Smooth muscle cell (in vitro differentiated cells): ENCODE data around the gene CAMK2G. TPM values are rescaled to one million over a fixed set of nuclear protein-coding genes. Genes with fewer than 3 reads are reported as not detected.

Source experiments
- DNase-seq: peaks from one replicate; lab custom pipeline; 2025; ENCODE audit not compliant: unreplicated experiment; lab: John Stamatoyannopoulos, UW
- H2AFZ ChIP-seq: fragments of 200-600 bp; sonication (generic); 2 replicates; pipeline ENCODE4 v1.6.0; 2016; ENCODE audit warnings: antibody characterized with exemption, low read depth, mild to moderate bottlenecking
- H3F3A ChIP-seq: fragments of 200-600 bp; sonication (generic); 2 replicates; pipeline ENCODE4 v1.6.0; 2017; ENCODE audit warnings: antibody characterized with exemption, low read depth
- H3K27ac ChIP-seq: fragments of 200-600 bp; sonication (generic); 2 replicates; pipeline ENCODE4 v1.5.1; 2016; ENCODE audit warnings: low read depth, mild to moderate bottlenecking
- H3K27me3 ChIP-seq: fragments of 200-600 bp; sonication (generic); 2 replicates; pipeline ENCODE4 v1.6.1; 2016; ENCODE audit warnings: low read depth, mild to moderate bottlenecking
- H3K36me3 ChIP-seq: fragments of 200-600 bp; sonication (generic); 2 replicates; pipeline ENCODE4 v1.5.1; 2016; ENCODE audit warnings: low read depth
- H3K4me1 ChIP-seq: fragments of 200-600 bp; sonication (generic); 2 replicates; pipeline ENCODE4 v1.5.1; 2016; ENCODE audit warnings: low read depth
- H3K4me2 ChIP-seq: fragments of 200-600 bp; sonication (generic); 2 replicates; pipeline ENCODE4 v1.6.0; 2016; ENCODE audit warnings: mild to moderate bottlenecking
- H3K4me3 ChIP-seq: fragments of 200-600 bp; sonication (generic); 2 replicates; pipeline ENCODE4 v1.5.1; 2016; ENCODE audit warnings: mild to moderate bottlenecking
- H3K79me2 ChIP-seq: fragments of 200-600 bp; sonication (generic); 2 replicates; pipeline ENCODE4 v1.6.0; 2016; ENCODE audit warnings: low read depth, mild to moderate bottlenecking
- H3K9ac ChIP-seq: fragments of 200-600 bp; sonication (generic); 2 replicates; pipeline ENCODE4 v1.6.0; 2016; ENCODE audit warnings: low read depth
- H3K9me3 ChIP-seq: fragments of 200-600 bp; sonication (generic); replicated peaks from 2 replicates; pipeline ENCODE4 v1.5.1; 2016; ENCODE audit warnings: low read depth
- H4K20me1 ChIP-seq: fragments of 200-600 bp; sonication (generic); 2 replicates; pipeline ENCODE4 v1.6.0; 2016; ENCODE audit warnings: low read depth
- CTCF ChIP-seq: fragments of 200-600 bp; sonication (generic); IDR thresholded peaks from 2 replicates; pipeline ENCODE4 v1.5.1; 2017; ENCODE audit warnings: borderline replicate concordance, mild to moderate bottlenecking, antibody characterized with exemption; ENCODE audit not compliant: insufficient read depth, poor library complexity, severe bottlenecking
- WGBS: methylation state at CpG from one replicate; pipeline ENCODE4 v1.1.7; 2016; ENCODE audit warnings: low lambda C conversion rate; 5-methylcytosine and 5-hydroxymethylcytosine counted together
- polyA plus RNA-seq: library from polyadenylated mRNA; unstranded; fragments of >200 nt; fragmentation: Nextera tagmentation; extraction: Ambion mirVana; gene quantifications from 2 replicates; pipeline ENCODE4 v1.2.1, GENCODE V29; 2016
- total RNA-seq: library from RNA; depleted of rRNA; stranded (reverse); fragments of >200 nt; gene quantifications from 2 replicates; pipeline ENCODE4 v1.2.3, GENCODE V29; 2014

Gene CAMK2G
- total and polyA plus RNA-seq, 2 experiments from 2014 or later = 2.2 to 10.8 TPM

GRCh38 chr10:73813333-73813732 lies 61.0 kb downstream of the CAMK2G start:
- Histone ChIP-seq H3K27me3 (no peaks in the 10 kb centered on the region), H3K9me3 (no peaks in the 10 kb centered on the region), H3K4me3 (no peak overlapping the region), H3K79me2 (peaks cover 18% of the 10 kb centered on the region), H3K27ac (no peak overlapping the region), H3K4me2 (no peak overlapping the region), H3K36me3 (no peaks in the 10 kb centered on the region), H3F3A (peaks cover 9% of the 10 kb centered on the region), H3K4me1 (peaks cover 17% of the 10 kb centered on the region), H3K9ac (no peak overlapping the region), H4K20me1 (no peaks in the 10 kb centered on the region), H2AFZ (no peak overlapping the region)
- 94% methylated on average over 7 of the region's 7 CpGs for WGBS
- no peak for DNase-seq
- no peak for TF ChIP-seq CTCF

- no peak for TF ChIP-seq CTCF
- DNase-seq = no peak
- H3K9me3 ChIP-seq = no peaks in the 10 kb centered on the region
Observed at GRCh38 chr10:73812657-73813056, 61.7 kb downstream of the CAMK2G start.

GRCh38 chr10:73810735-73811465 lies 63.5 kb downstream of the CAMK2G start:
- H3F3A ChIP-seq = peaks cover 6% of the 10 kb centered on the region
- no peaks in the 10 kb centered on the region for H3K27me3 ChIP-seq
- TF ChIP-seq CTCF = no peak
- no peaks in the 10 kb centered on the region for H3K36me3 ChIP-seq
- H3K4me3 ChIP-seq = peak overlapping the region; percentile 99
- peaks cover 17% of the 10 kb centered on the region for H3K4me1 ChIP-seq
- no peak for DNase-seq
- peaks cover 4% of the 10 kb centered on the region for H4K20me1 ChIP-seq
- peak overlapping the region; percentile 95 for H2AFZ ChIP-seq
- H3K9ac ChIP-seq = peak overlapping the region; percentile 97
- H3K27ac ChIP-seq = peak overlapping the region; percentile 83
- H3K4me2 ChIP-seq = peak overlapping the region; percentile 94
- H3K79me2 ChIP-seq = peaks cover 18% of the 10 kb centered on the region
- under 1% methylated on average over 38 of the region's 63 CpGs for WGBS
- no peaks in the 10 kb centered on the region for H3K9me3 ChIP-seq

More at GRCh38 chr10:73812657-73813056, 61.7 kb downstream of the CAMK2G start:
- 90% methylated on average over 4 of the region's 4 CpGs for WGBS
- Histone ChIP-seq H2AFZ (no peak overlapping the region), H4K20me1 (no peaks in the 10 kb centered on the region), H3K79me2 (peaks cover 18% of the 10 kb centered on the region), H3K4me1 (peaks cover 17% of the 10 kb centered on the region), H3K9ac (no peak overlapping the region), H3K27me3 (no peaks in the 10 kb centered on the region), H3K4me2 (no peak overlapping the region), H3K27ac (no peak overlapping the region), H3F3A (peaks cover 9% of the 10 kb centered on the region), H3K36me3 (no peaks in the 10 kb centered on the region), H3K4me3 (no peak overlapping the region)

GRCh38 chr10:73810358-73810734 lies 64.0 kb downstream of the CAMK2G start:
- H3F3A ChIP-seq = peaks cover under 1% of the 10 kb centered on the region
- H3K27ac ChIP-seq = no peak overlapping the region
- peaks cover 13% of the 10 kb centered on the region for H3K4me1 ChIP-seq
- no peak overlapping the region for H3K9ac ChIP-seq
- peak overlapping the region; percentile 99 for H3K4me3 ChIP-seq
- no peak for TF ChIP-seq CTCF
- peaks cover 18% of the 10 kb centered on the region for H3K79me2 ChIP-seq
- H3K27me3 ChIP-seq = no peaks in the 10 kb centered on the region
- WGBS = 84% methylated on average over 7 of the region's 7 CpGs
- no peaks in the 10 kb centered on the region for H3K9me3 ChIP-seq
- H4K20me1 ChIP-seq = peaks cover 4% of the 10 kb centered on the region
- no peak for DNase-seq
- H3K4me2 ChIP-seq = peak overlapping the region; percentile 94
- H3K36me3 ChIP-seq = no peaks in the 10 kb centered on the region
- H2AFZ ChIP-seq = no peak overlapping the region
